Endothelial cell of hepatic sinusoid (primary cell): ENCODE measurements around the gene ADCY6.

Source experiments
- in situ Hi-C: cut with HindIII; loops from 2 replicates; pipeline ENCODE4 v1.10.0; 2017; ENCODE audit warnings: low sequenced_read_pairs

Gene ADCY6

DNA sequence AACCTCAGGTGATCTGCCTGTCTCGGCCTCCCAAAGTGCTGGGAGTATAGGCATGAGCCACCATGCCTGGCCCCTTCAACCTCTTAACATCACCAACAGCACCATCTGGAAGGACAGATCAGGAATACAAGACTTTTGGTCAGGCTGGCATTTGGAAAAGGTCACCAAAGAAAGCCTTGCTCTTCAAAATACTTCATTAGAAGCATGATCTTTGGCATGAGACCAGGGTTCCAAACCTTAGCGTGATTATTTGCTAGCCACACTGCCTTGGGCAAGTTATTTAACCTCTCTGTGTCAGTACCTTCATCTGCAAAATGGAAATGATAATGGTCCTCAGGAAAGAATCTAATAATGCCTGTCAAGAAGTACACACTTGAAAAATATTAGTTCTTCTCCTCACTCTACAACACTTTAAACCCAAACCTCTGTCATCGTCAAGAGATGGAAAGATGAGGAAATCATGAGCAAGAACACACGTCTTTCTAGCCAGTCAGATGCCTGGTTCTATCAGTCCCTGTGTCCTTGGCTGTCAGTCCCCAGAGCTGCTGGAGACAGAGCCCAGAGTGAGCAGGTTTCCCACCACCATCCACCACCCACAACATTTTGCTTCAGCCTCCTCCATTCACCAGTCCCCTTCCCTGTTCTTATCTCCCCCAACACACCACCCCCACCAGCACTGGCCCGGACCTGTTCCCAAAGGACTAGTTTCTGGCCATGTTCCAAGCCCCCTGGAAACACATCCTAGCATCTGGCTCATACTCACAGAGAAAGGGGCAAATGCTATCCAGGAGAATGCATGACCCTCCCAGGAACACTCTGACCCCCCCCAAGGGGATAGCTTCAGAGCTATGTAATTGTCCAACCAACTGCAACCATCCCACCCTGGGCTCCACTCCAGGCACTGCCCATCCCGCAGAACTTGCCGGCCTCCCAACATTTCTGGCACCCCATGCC, 2.0 kb downstream of the ADCY6 start:
- in situ Hi-C loops = no loop called here

GRCh38 chr12:48783432-48783831, 5.5 kb downstream of the ADCY6 start:
- in situ Hi-C loops = no loop called here

DNA sequence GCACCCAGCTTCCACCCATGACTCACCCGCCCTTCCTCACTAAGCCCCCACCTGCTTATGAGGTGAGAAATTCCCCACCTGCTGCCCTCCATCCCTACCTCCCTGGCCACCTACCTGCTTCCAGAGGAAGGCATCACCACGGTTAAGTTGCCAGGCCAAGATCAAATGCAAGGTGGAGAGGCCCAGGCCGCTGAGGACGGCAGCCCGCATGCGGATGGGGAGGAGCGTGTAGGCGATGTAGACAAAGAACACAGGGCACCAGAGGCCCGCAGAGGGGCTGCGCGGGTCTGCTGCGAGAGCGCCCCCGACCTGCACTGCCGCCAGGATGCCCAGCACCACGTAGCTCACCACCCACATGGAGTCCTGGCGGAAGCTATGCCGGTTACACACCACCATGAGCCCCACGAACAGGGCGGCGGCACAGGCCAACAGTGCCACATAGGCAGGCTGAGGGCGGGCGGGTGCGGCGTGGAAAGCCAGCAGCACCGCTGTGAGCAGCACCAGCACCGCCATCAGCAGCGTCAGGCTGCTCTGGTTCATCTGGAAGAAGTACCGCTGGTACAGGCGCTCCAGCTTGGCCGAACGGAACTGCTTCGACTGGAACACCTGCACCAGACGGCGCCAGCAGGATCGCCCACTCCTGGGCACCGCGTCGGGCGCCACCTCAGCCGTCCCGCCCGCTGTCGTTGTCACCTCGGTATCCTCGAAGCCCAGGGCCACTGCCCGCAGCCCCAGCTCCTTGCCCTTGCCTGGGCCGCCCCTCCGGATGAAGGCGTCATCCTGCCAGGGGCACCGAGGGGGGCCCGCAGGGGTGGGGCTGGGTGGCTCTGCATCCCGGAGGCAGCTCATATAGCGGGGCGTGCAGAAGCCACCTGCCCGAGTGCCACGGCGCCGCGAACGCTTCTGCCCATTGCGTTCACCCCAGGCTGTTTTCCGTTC, 6.2 kb downstream of the ADCY6 start:
- in situ Hi-C loops = no loop called here

- in situ Hi-C loops = no loop called here
Measured at GRCh38 chr12:48781750-48782456, 7.0 kb downstream of the ADCY6 start.

DNA sequence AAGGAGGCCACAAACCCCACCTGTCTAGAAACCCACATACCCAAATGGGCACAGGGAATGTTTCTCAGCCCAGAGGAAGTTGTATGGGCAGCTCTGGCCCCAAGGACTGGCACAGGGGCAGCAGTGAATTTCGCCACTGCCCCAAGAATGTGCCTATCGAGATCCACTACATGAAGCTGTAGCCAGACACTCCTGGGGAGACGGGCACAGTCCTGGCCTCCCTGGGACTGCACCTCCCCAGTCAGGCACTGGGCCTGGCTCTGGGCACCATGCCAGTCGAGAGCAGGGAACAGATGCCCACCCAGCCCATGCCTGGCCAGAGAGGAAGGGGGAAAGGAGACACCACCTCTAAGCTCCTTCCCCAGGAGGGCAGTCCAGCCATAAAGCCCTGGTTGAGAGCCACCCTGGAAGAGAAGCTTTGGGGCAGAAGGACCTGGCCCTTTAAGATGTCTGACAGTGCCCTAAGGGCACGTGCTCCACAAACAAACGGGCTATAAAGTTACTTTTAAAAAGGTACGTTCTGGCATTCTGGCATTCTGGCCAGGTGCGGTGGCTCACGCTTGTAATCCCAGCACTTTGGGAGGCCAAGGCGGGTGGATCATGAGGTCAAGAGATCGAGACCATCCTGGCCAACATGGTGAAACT, 8.4 kb downstream of the ADCY6 start:
- in situ Hi-C loops = no loop called here

- in situ Hi-C loops = no loop called here
Measured at GRCh38 chr12:48779869-48780268, 9.0 kb downstream of the ADCY6 start.

GRCh38 chr12:48777501-48778400, 11.1 kb downstream of the ADCY6 start:
- in situ Hi-C loops = no loop called here

DNA sequence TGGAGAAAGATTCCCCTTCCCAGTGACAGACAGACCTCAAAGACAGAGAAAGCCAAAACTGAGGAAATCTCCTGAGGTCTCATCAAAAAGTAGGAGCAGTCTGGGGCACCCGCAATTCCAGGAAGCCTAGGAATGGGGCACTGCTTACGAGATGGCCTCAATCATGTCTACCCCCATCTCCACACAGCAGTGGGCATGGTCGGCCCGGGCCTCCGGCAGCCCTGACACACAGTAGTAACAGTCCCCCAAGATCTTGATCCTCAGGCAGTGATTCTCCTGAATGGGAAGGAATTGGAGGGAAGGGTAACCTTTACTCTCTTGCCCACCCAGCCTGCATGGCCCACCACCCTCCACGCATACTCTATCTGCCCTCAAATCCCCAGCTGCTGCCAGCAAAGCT, 11.9 kb downstream of the ADCY6 start:
- in situ Hi-C loops = no loop called here

DNA sequence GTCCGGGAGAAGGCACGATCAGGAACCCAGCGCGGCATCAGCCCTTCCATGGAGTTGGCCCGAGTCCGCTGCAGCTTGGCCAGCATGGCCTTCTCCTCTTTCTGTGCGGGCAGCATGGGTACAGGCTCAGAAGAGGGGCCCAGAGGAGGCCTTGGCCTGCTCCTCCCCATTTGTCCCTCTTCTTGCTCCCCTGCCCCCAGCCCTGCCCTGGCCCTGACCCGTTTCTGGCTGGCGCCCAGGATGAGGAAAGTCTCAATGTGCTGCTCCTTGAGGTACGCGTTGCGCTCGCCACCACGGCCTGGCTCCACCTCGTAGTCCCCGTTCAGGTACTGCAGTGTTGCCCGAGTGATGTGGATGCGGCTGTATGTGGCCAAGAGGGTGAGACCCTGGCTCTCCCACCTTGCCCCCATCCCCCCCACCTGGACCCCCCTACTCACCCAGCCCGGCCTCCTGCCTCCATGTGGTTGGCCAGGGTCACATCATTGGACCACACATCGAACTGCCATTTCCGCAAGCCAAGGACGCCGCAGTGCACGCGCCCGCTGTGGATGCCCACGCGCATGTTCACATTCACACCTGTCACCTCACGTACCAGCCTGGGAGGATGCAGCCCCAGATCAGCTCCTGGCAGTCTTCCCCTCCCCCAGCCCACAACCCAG, 12.8 kb downstream of the ADCY6 start:
- in situ Hi-C loops = no loop called here

DNA sequence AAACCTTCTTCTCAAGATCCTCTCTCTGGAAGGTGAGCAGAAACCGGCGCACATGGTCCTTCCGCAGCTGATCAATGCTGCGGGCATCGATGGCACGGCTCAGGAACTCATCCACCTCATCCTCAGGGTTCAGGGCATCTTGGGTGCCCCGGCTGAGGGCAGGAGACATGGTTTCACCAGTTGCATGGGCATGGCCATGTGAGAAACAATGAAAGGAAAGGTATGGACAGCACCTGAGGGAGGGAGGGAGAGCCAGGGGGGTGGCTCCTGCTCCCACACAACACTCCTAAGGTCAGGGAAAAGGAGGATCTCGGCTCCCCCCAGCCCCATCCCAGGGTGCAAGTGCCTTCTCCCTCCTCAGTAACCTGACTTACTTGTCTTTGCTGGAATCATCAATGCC, 13.6 kb downstream of the ADCY6 start:
- in situ Hi-C loops = no loop called here

- in situ Hi-C loops = no loop called here
Measured at GRCh38 chr12:48774516-48774915, 14.4 kb downstream of the ADCY6 start.

DNA sequence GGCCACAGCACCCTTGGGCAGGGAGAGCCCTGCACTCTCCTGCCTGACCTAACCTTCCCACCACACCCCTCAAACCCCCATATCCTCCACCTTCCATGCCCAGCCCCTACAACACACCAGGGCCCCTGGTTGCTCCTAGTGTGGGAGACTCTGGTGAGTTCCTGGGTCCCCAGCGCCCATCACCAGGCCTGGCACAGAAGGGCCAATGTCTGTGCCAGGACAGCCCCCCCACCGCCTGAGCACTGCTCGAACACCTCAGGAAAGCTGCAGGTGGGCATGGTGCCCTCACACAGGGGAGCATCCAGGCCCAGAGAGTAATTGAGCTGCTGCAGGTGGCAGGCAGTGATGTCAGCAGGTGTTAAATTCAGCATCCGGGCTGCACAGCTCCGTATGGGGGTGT, 15.2 kb downstream of the ADCY6 start:
- in situ Hi-C loops = no loop called here

DNA sequence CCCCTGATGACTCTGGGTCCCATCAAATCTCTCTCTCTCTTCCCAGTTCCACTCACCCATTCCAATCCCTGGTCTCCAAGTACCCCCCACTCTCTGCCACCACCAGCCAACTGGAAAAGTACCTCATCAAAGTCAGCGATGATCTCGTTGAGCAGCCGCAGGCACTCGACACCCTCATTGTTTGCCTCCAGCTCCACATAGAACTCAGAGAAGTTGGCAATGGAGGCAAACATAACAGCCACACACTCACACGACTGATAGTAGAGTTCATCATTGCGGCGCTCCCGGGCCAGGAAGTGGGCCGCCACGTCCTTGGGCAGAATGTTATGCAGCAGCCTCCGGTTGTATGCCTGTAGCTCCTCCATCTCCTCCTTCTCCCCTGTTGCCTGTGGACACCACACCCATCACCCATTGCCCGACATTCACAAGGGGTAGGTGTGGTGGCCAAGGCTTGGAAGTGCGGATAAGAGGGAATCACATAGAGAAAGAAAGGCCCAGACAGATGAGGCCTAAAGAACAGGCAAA, 17.2 kb downstream of the ADCY6 start:
- in situ Hi-C loops = no loop called here

DNA sequence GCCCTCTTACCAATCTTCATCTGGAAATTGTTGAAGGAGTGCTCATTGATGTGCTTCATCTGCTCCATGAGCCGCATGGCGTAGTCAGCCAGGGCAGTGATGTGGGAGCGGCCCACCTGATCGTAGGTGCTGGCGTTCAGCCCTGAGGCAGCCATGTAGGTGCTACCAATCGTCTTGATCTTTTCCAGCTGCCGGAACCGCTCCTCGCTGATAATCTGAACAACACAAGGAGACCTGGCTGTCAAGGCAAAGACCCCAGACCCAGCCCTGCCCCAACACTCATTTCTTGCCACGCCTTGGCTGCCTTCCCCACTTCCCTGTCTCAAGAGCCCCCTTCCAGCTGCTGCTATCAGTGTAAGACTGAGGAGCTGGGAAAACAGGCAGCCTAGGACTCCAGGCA, 18.1 kb downstream of the ADCY6 start:
- in situ Hi-C loops = no loop called here

GRCh38 chr12:48768736-48769135, 20.2 kb downstream of the ADCY6 start:
- in situ Hi-C loops = no loop called here

GRCh38 chr12:48768147-48768546, 20.7 kb downstream of the ADCY6 start:
- in situ Hi-C loops = no loop called here

DNA sequence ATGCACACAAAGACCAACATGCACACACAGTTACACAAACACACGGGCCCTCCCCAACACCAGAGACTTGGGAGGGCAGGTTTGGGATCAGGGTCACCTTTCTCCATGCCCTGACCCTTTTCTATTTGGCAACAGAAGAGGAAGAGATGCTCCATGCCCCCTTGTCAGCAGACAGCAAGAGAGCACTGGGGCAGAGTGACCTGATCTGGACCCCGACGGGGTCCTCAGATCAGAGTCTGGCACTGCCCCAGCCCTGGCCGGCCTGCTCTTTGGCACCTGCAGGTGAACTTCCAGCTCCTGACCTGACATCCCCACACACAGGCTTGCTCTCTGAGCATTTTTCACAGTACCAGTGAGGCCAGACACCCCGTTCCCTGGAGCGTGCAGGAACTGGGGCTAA, 21.4 kb downstream of the ADCY6 start:
- in situ Hi-C loops = no loop called here

DNA sequence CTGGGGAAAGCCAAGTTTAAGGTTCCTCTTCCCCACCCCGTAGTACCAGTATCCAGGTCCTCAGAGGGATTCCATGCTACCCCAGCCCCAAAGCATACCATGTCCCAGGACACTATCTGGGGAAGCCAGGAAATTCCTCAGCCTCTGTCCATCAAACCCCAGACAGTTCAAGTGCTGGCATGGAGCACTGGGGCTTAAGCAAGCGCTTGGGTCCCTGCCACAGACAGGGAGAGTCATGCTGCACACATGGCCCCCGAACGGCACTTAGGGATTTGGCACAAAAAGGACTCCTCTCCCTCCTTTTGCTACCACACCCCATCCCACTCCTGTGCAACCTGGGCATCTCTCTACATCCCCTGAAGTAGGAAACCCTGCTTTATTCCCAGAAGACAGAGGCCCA, 21.8 kb downstream of the ADCY6 start:
- in situ Hi-C loops = no loop called here

DNA sequence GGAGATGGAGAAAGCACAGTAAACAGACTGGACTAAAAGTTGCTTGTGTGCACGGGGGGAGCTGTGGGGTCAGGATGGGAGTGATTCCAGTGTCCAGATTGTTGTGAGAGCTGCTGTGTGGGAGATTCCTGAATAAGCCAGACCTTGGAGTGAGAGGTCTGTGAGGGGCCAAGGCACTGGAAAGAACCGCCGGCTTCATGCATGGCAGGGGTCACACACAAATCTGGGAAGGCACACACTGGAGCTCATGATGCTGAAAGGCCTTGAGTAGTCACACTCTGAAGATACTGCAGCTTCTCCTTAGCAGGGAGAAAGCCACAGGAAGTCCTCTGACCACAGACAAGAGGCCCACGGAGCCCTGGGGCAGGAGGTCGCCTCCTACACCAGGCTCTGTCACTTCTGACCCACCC, 23.1 kb downstream of the ADCY6 start:
- in situ Hi-C loops = no loop called here
